ENCODE results near the gene ZNF367. TPM values are rescaled to one million over a fixed set of nuclear protein-coding genes. Genes with fewer than 3 reads are reported as not detected.

The ZNF367 gene
- total RNA-seq, 1 experiment from 2014 or later: 10.1 TPM

GRCh38 chr9:96437454-96437853 lies 19.3 kb upstream of the ZNF367 start:
- H4K91ac ChIP-seq (ENCODE audit: insufficient read length, low read depth, low read length): no peak overlapping the region
- H3K79me1 ChIP-seq (ENCODE audit: insufficient read depth, low read depth, low read length, poor library complexity, severe bottlenecking): no peaks in the 10 kb centered on the region
- H3K23me2 ChIP-seq (ENCODE audit: insufficient read length, low read depth, low read length, poor library complexity, severe bottlenecking): no peaks in the 10 kb centered on the region
- no peak overlapping the region for H2BK5ac ChIP-seq (ENCODE audit: insufficient read length, low read length)
- WGBS (ENCODE audit: extremely low coverage, insufficient read length, low lambda C conversion rate): no CpG with 5 or more reads among the region's 7 CpGs
- no peak for TF ChIP-seq CTCF (conservative IDR thresholded peaks at IDR 0.05)
- Mint-ChIP-seq H3K4me3 (no peak overlapping the region), H3K36me3 (ENCODE audit: insufficient read depth in 1 of 3, low read depth in 3 of 3) (no peaks in the 10 kb centered on the region), H3K27me3 (ENCODE audit: low read depth) (no peaks in the 10 kb centered on the region; the same call in 1 of the 2 replicates), H3K9me3 (no peaks in the 10 kb centered on the region), H3K27ac (no peak overlapping the region), H3K4me1 (no peaks in the 10 kb centered on the region)
- no peak overlapping the region for H3K9ac ChIP-seq (ENCODE audit: extremely low read depth, insufficient read length, low read length)
- H4K5ac ChIP-seq (ENCODE audit: insufficient read length, low read depth, low read length): no peak overlapping the region
- no peak overlapping the region for H3K18ac ChIP-seq (ENCODE audit: insufficient read length, low read depth, low read length)
- no peak for DNase-seq
- no peak overlapping the region for H3K27ac ChIP-seq (ENCODE audit: insufficient read length, low read depth, low read length)
- no peak overlapping the region for H3K23ac ChIP-seq (ENCODE audit: insufficient read length, low read depth, low read length)
- no peak overlapping the region for H4K8ac ChIP-seq (replicated peaks; ENCODE audit: insufficient read length, low read depth, low read length)
- no peak overlapping the region for H3K14ac ChIP-seq (ENCODE audit: insufficient read depth, low read length)
- H3K4ac ChIP-seq (ENCODE audit: low read depth, low read length): no peak overlapping the region
- H4K20me1 ChIP-seq (ENCODE audit: control insufficient read depth, insufficient read depth, insufficient read length): no peaks in the 10 kb centered on the region
- no peak overlapping the region for H2BK20ac ChIP-seq (ENCODE audit: low read depth, low read length, poor library complexity, severe bottlenecking)
- H2BK15ac ChIP-seq (ENCODE audit: low read depth, low read length): no peak overlapping the region
- no peaks in the 10 kb centered on the region for H3K27me3 ChIP-seq (ENCODE audit: insufficient read depth, low read length)
- H2BK12ac ChIP-seq (ENCODE audit: insufficient read length, low read depth, low read length): no peak overlapping the region
- no peak overlapping the region for H2AK5ac ChIP-seq (ENCODE audit: insufficient read length, low read length)
- H2AFZ ChIP-seq (ENCODE audit: low read length): no peak overlapping the region
- no peak overlapping the region for H2BK120ac ChIP-seq (ENCODE audit: low read depth, low read length, poor library complexity, severe bottlenecking)
- H3K9me3 ChIP-seq (ENCODE audit: control insufficient read depth, low read depth, low read length): no peaks in the 10 kb centered on the region
- no peak overlapping the region for H3K4me2 ChIP-seq (ENCODE audit: insufficient read depth, insufficient read length, low read length)
- no peaks in the 10 kb centered on the region for H3K4me1 ChIP-seq (ENCODE audit: insufficient read depth, low read length)
- H3T11ph ChIP-seq (ENCODE audit: low read length): no peak overlapping the region
- no peak overlapping the region for H3K56ac ChIP-seq (ENCODE audit: insufficient read length, low read depth, low read length)
- no peaks in the 10 kb centered on the region for H3K79me2 ChIP-seq (ENCODE audit: insufficient read depth, low read length)

Data from H9 (cell line).